Measurements from ENCODE around the gene ALG1. TPM values are rescaled to one million over a fixed set of nuclear protein-coding genes. Genes with fewer than 3 reads are reported as not detected.

ALG1 gene
- total and polyA plus RNA-seq, 2 of the 13 experiments (the other 11 are each of a cell fraction or from before 2014, with no cell fraction given): 43.3 to 75.6 TPM

DNA sequence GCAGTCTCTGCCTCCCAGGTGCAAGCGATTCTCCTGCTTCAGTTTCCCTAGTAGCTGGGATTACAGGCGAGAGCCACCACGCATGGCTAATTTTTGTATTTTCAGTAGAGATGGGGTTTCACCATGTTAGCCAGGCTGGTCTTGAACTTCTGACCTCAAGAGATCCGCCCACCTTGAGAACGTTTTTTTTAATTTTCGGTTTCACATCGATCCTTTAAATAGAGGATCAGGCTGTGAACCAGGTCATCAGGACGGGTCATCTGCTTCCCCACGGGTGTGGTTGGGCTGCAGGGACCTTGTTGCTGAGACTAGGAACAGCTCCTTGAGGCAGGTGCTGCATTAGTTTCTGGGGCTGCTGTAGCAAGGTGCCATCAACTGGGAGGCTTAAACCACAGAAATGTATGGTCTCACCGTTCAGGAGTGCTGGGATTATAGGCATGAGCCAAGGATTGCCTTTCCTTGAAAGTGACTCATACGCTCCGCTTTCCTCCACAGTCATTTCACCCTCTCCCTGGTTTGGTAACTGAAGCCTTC, 30.0 kb upstream of the ALG1 start:
- ATAC-seq: no peak; the same call in 2 of the 3 replicates
- no peaks in the 10 kb centered on the region for H3K36me3 ChIP-seq (replicated peaks in 1 of 2; ENCODE audit: control insufficient read depth in 1 of 2, insufficient read depth in 2 of 2, low read length in 2 of 2)
- H3K27me3 ChIP-seq (ENCODE audit: control insufficient read depth in 1 of 2, insufficient read depth in 2 of 2, low read length in 2 of 2): peaks cover 0 to 8% of the 10 kb centered on the region in 2 experiments; a peak in 2 of 5 replicates
- no peak for TF ChIP-seq FOXJ3 (CRISPR knock-in tag; IDR thresholded peaks at IDR 0.05; ENCODE audit: borderline replicate concordance)
- TF ChIP-seq ZFX (CRISPR knock-in tag; IDR thresholded peaks at IDR 0.05; ENCODE audit: low read depth): peak; percentile 3; the same call in 1 of the 2 replicates
- TF ChIP-seq TCF7L2 (IDR thresholded peaks at IDR 0.05; ENCODE audit: low read depth, low read length): no peak
- TF ChIP-seq, protein P1, sequence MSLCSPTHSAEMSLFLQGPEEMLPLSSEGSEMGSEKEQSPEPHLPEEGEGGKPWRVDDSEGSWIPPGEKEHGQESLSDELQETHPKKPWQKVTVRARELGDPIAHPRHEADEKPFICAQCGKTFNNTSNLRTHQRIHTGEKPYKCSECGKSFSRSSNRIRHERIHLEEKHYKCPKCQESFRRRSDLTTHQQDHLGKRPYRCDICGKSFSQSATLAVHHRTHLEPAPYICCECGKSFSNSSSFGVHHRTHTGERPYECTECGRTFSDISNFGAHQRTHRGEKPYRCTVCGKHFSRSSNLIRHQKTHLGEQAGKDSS (CRISPR knock-in tag; IDR thresholded peaks at IDR 0.05; ENCODE audit: borderline replicate concordance, low read depth): no peak
- TF ChIP-seq ZNF879 (CRISPR knock-in tag; IDR thresholded peaks at IDR 0.05): 0 out of 2 replicates have a peak, but pooled peaks have one; percentile 45
- peak; percentile 44; the same call in 1 of the 2 replicates for TF ChIP-seq HOXA3 (CRISPR knock-in tag; IDR thresholded peaks at IDR 0.05)
- POLR2A ChIA-PET: interaction anchor here (1.7 kb wide), 1 partner anchor 8 kb away, joined by 8 read pairs; the partner anchor contains the start of gene NAGPA
- no peak overlapping the region for H3K27ac ChIP-seq (ENCODE audit: extremely low read length, insufficient read depth, low read length)
- CTCF ChIA-PET (ENCODE audit: low intra/inter-chr PET ratio, low total read pairs): interaction anchor here (1.1 to 2.0 kb wide), 2 partner anchors 17 to 85 kb away, joined by 3 to 11 read pairs; no protein-coding TSS in a partner anchor
- H2AFZ ChIP-seq (ENCODE audit: low read length): no peak overlapping the region
- H3K9ac ChIP-seq (ENCODE audit: insufficient read depth, low read depth, low read length): no peak overlapping the region
- peaks cover 66% of the 10 kb centered on the region for H3K4me1 ChIP-seq (ENCODE audit: insufficient read depth, low read length)
- no peaks in the 10 kb centered on the region for H3K9me3 ChIP-seq (ENCODE audit: low read length)
- H4K20me1 ChIP-seq (ENCODE audit: insufficient read depth, low read length): no peaks in the 10 kb centered on the region
- H3K79me2 ChIP-seq (ENCODE audit: insufficient read depth, low read length): no peaks in the 10 kb centered on the region
- H3K4me2 ChIP-seq (ENCODE audit: low read depth, low read length): peak overlapping the region; percentile 65
- no peak for DNase-seq (ENCODE audit: low spot score)
- no TSS peak for BruUV-seq (replicated peaks)
- no peak for FAIRE-seq
- 36% methylated on average over 12 of the region's 12 CpGs for WGBS (ENCODE audit: low lambda C conversion rate)
- peak overlapping the region in 1 of 3 experiments; percentile 8; a peak in 1 of 6 replicates for H3K4me3 ChIP-seq (replicated peaks in 1 of 3; ENCODE audit: insufficient read depth in 1 of 3, low read depth in 2 of 3, low read length in 3 of 3)
- intact Hi-C loops (cut with micrococcal nuclease; ENCODE audit: unreplicated experiment) (loop anchor here (1.0 kb wide), 2 partner anchors 30 to 83 kb away; partner anchors contain the start of gene SEC14L5), in situ Hi-C loops (cut with HindIII; ENCODE audit: extremely low pct_ligation_motif_present, low pct_unique_long_range_greater_than_20kb) (no loop called here)
